K562 (cell line): ENCODE measurements around the gene TEX38. TPM values are rescaled to one million over a fixed set of nuclear protein-coding genes. Genes with fewer than 3 reads are reported as not detected.

Source experiments
- HNRNPH1 ChIP-seq: fragments of 200-400 bp; formaldehyde crosslinking; optimal IDR thresholded peaks from 2 replicates; pipeline ENCODE3; 2017; ENCODE audit warnings: low read depth, mild to moderate bottlenecking, low read length, moderate library complexity
- KAT8 ChIP-seq: fragments of 450-650 bp; IDR thresholded peaks from 2 replicates; pipeline ENCODE4 v1.6.1; 2016; ENCODE audit warnings: low read depth, mild to moderate bottlenecking
- PML ChIP-seq: IDR thresholded peaks from 2 replicates; pipeline ENCODE4 v1.6.1; 2012; ENCODE audit warnings: low read length, inconsistent platforms
- POLR2AphosphoS5 ChIP-seq: IDR thresholded peaks from 2 replicates; pipeline ENCODE4 v1.6.1; 2011; ENCODE audit warnings: mild to moderate bottlenecking, low read depth, low read length, moderate library complexity; ENCODE audit not compliant: control insufficient read depth, insufficient read depth
- YY1 ChIP-seq, 3 experiments: IDR thresholded peaks; 2 replicates each; pipeline ENCODE4 v1.6.1; 2011; ENCODE audit warnings: low read length in 2 of 3, mild to moderate bottlenecking in 2 of 3, moderate library complexity in 2 of 3, borderline replicate concordance in 1 of 3, control low read depth in 1 of 3, low read depth in 1 of 3; ENCODE audit not compliant: insufficient read depth in 3 of 3, insufficient replicate concordance in 2 of 3, control insufficient read depth in 1 of 3, insufficient read length in 1 of 3; ENCODE audit errors: extremely low read depth in 1 of 3
- ZNF311 ChIP-seq: fragments of 250-450 bp; sonication (Bioruptor Pico); IDR thresholded peaks from 2 replicates; pipeline ENCODE4 v1.4.0; 2020; ENCODE audit warnings: mild to moderate bottlenecking, moderate library complexity
- ZNF324 ChIP-seq: fragments of 250-450 bp; sonication (Bioruptor Pico); IDR thresholded peaks from 2 replicates; pipeline ENCODE4 v1.4.0; 2020; ENCODE audit warnings: mild to moderate bottlenecking
- ZNF75A ChIP-seq: fragments of 450-650 bp; formaldehyde crosslinking; IDR thresholded peaks from 2 replicates; pipeline ENCODE4 v1.4.0; 2020; ENCODE audit warnings: mild to moderate bottlenecking
- ZNF76 ChIP-seq: fragments of 250-450 bp; sonication (Bioruptor Pico); IDR thresholded peaks from 2 replicates; pipeline ENCODE4 v1.4.0; 2020; ENCODE audit warnings: mild to moderate bottlenecking, moderate library complexity, borderline replicate concordance
- polyA plus RNA-seq, 8 experiments: library from polyadenylated mRNA; depleted of rRNA in 4 of 8; stranded (reverse) in 5 of 8; unstranded in 3 of 8; fragments of >200 nt; fragmentation: Nextera tagmentation in 2 of 8; fragmentation: Illumina TruSeq in 1 of 8; extraction: Ambion mirVana in 2 of 8; extraction: Trizol in 1 of 8; gene quantifications; 2 replicates each; pipeline versions ENCODE4 v1.2.1 to v1.2.3, GENCODE V29; 2011 to 2014; ENCODE audit warnings: inconsistent platforms in 1 of 8, missing spikeins in 1 of 8
- total RNA-seq, 7 experiments: library from RNA; depleted of rRNA in 6 of 7; stranded (reverse); fragments of >200 nt in 6 of 7; fragmentation: Illumina TruSeq in 2 of 7; extraction: Trizol in 2 of 7; gene quantifications; 2 replicates each; pipeline versions ENCODE4 v1.2.1 to v1.2.3, GENCODE V29; 2011 to 2021; ENCODE audit warnings: low replicate concordance in 1 of 7
- TF ChIP-seq, protein P1 (sequence below), 2 experiments: fragments of 200-800 bp in 1 of 2; sonication (Bioruptor generic) in 1 of 2; sonication (generic) in 1 of 2; formaldehyde crosslinking in 1 of 2; IDR thresholded peaks in 1 of 2; conservative IDR thresholded peaks in 1 of 2; 2 replicates each; pipeline versions ENCODE4 v1.5.0 to v1.6.1; 2016 to 2020; ENCODE audit warnings: missing compliant biosample characterization in 1 of 2, missing genetic modification characterization in 1 of 2, missing genetic modification reagents in 1 of 2
- TF ChIP-seq, protein P2 (sequence below): fragments of 150-350 bp; conservative IDR thresholded peaks from 2 replicates; pipeline ENCODE4 v1.6.1; 2014; ENCODE audit warnings: low read length
- TF ChIP-seq, protein P3 (sequence below): sonication (generic); formaldehyde crosslinking; IDR thresholded peaks from 2 replicates; pipeline ENCODE4 v1.8.1; 2023; ENCODE audit warnings: mild to moderate bottlenecking, missing genetic modification reagents

TEX38 gene
- total and polyA plus RNA-seq, 9 of the 15 experiments (the other 6 are each of a cell fraction or from before 2014, with no cell fraction given), result not detected

DNA sequence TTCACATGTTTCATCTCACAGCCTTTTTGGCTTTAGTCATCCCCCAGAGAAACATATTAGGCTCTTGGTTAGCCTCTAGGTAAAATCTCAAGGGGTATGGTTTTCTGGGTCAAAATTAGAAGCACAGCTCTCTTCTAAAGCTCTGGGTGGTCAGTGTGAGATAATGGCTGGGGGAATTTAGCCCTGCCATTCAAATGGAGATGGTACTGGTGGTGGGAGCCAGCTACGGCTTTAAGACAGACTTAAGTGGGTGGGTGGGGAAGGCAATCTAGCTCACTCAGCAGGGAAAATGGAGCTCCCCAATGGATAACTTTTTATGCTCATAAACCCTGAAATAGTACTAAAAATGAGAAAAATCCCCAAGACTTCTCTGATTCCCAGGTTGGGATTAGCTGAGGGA lies 5.7 kb downstream of the TEX38 start (continued):
- TF ChIP-seq, protein P1, sequence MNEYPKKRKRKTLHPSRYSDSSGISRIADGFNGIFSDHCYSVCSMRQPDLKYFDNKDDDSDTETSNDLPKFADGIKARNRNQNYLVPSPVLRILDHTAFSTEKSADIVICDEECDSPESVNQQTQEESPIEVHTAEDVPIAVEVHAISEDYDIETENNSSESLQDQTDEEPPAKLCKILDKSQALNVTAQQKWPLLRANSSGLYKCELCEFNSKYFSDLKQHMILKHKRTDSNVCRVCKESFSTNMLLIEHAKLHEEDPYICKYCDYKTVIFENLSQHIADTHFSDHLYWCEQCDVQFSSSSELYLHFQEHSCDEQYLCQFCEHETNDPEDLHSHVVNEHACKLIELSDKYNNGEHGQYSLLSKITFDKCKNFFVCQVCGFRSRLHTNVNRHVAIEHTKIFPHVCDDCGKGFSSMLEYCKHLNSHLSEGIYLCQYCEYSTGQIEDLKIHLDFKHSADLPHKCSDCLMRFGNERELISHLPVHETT (CRISPR knock-in tag; conservative IDR thresholded peaks at IDR 0.05 in 1 of 2, IDR thresholded peaks at IDR 0.05 in 1 of 2), result no peak
- TF ChIP-seq KAT8 (no peak), PML (no peak), HNRNPH1 (no peak), POLR2AphosphoS5 (no peak), ZNF324 (CRISPR knock-in tag) (no peak), YY1 (IDR thresholded peaks at IDR 0.05; ENCODE audit: borderline replicate concordance in 1 of 3, control insufficient read depth in 1 of 3, extremely low read depth in 1 of 3, insufficient read depth in 3 of 3, insufficient read length in 1 of 3, insufficient replicate concordance in 2 of 3, low read depth in 1 of 3, low read length in 2 of 3) (no peak), ZNF76 (CRISPR knock-in tag) (no peak), ZNF311 (CRISPR knock-in tag) (no peak), ZNF75A (CRISPR knock-in tag) (no peak)
- TF ChIP-seq, protein P2, sequence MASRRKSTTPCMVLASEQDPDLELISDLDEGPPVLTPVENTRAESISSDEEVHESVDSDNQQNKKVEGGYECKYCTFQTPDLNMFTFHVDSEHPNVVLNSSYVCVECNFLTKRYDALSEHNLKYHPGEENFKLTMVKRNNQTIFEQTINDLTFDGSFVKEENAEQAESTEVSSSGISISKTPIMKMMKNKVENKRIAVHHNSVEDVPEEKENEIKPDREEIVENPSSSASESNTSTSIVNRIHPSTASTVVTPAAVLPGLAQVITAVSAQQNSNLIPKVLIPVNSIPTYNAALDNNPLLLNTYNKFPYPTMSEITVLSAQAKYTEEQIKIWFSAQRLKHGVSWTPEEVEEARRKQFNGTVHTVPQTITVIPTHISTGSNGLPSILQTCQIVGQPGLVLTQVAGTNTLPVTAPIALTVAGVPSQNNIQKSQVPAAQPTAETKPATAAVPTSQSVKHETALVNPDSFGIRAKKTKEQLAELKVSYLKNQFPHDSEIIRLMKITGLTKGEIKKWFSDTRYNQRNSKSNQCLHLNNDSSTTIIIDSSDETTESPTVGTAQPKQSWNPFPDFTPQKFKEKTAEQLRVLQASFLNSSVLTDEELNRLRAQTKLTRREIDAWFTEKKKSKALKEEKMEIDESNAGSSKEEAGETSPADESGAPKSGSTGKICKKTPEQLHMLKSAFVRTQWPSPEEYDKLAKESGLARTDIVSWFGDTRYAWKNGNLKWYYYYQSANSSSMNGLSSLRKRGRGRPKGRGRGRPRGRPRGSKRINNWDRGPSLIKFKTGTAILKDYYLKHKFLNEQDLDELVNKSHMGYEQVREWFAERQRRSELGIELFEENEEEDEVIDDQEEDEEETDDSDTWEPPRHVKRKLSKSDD, result no peak
- TF ChIP-seq, protein P3, sequence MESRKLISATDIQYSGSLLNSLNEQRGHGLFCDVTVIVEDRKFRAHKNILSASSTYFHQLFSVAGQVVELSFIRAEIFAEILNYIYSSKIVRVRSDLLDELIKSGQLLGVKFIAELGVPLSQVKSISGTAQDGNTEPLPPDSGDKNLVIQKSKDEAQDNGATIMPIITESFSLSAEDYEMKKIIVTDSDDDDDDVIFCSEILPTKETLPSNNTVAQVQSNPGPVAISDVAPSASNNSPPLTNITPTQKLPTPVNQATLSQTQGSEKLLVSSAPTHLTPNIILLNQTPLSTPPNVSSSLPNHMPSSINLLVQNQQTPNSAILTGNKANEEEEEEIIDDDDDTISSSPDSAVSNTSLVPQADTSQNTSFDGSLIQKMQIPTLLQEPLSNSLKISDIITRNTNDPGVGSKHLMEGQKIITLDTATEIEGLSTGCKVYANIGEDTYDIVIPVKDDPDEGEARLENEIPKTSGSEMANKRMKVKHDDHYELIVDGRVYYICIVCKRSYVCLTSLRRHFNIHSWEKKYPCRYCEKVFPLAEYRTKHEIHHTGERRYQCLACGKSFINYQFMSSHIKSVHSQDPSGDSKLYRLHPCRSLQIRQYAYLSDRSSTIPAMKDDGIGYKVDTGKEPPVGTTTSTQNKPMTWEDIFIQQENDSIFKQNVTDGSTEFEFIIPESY (CRISPR knock-in tag), result no peak
